ENCODE results near the gene ENTREP1.

Gene ENTREP1

GRCh38 chr9:69382135-69382534, 57.1 kb downstream of the ENTREP1 start:
- TF ChIP-seq ZFX (IDR thresholded peaks at IDR 0.05) (no peak), CTCF (conservative IDR thresholded peaks at IDR 0.05) (no peak)

GRCh38 chr9:69385581-69386033, 60.6 kb downstream of the ENTREP1 start:
- TF ChIP-seq ZFX (IDR thresholded peaks at IDR 0.05) (no peak), CTCF (conservative IDR thresholded peaks at IDR 0.05) (no peak)
- peak overlapping the region; percentile 21; the same call in 1 of the 2 replicates for H3K27ac ChIP-seq

More at GRCh38 chr9:69382135-69382534, 57.1 kb downstream of the ENTREP1 start:
- H3K27ac ChIP-seq = no peak overlapping the region

- no peak overlapping the region for H3K27ac ChIP-seq
- TF ChIP-seq CTCF (conservative IDR thresholded peaks at IDR 0.05) (no peak), ZFX (IDR thresholded peaks at IDR 0.05) (no peak)
Observed at GRCh38 chr9:69386651-69387050, 61.6 kb downstream of the ENTREP1 start.

GRCh38 chr9:69388596-69388995, 63.6 kb downstream of the ENTREP1 start:
- TF ChIP-seq ZFX (IDR thresholded peaks at IDR 0.05) (no peak), CTCF (conservative IDR thresholded peaks at IDR 0.05) (no peak)
- H3K27ac ChIP-seq = no peak overlapping the region

- no peak overlapping the region for H3K27ac ChIP-seq
- TF ChIP-seq CTCF (conservative IDR thresholded peaks at IDR 0.05) (no peak), ZFX (IDR thresholded peaks at IDR 0.05) (no peak)
Observed at GRCh38 chr9:69389437-69389995, 64.5 kb downstream of the ENTREP1 start.

- TF ChIP-seq ZFX (IDR thresholded peaks at IDR 0.05) = no peak
- no peak for TF ChIP-seq CTCF (conservative IDR thresholded peaks at IDR 0.05)
- H3K27ac ChIP-seq = no peak overlapping the region
Observed at GRCh38 chr9:69391487-69391886, 66.5 kb downstream of the ENTREP1 start.

- H3K27ac ChIP-seq = no peak overlapping the region
- no peak for TF ChIP-seq ZFX (IDR thresholded peaks at IDR 0.05)
- TF ChIP-seq CTCF (conservative IDR thresholded peaks at IDR 0.05) = no peak
Observed at GRCh38 chr9:69391946-69392345, 66.9 kb downstream of the ENTREP1 start.

Measured in C4-2B (cell line).